GM21515 (cell line): ENCODE results near the gene GJA4.
"Not testable (repeated sequence)": the region's sequence is repeated elsewhere in the genome, so short reads cannot be mapped to it uniquely, and the experiment has no call there.

Experiments used
- ATAC-seq: cut with Tn5 transposase; IDR thresholded peaks from one replicate; pipeline ENCODE4 v1.9.1; 2021; ENCODE audit not compliant: unreplicated experiment

The GJA4 gene

DNA sequence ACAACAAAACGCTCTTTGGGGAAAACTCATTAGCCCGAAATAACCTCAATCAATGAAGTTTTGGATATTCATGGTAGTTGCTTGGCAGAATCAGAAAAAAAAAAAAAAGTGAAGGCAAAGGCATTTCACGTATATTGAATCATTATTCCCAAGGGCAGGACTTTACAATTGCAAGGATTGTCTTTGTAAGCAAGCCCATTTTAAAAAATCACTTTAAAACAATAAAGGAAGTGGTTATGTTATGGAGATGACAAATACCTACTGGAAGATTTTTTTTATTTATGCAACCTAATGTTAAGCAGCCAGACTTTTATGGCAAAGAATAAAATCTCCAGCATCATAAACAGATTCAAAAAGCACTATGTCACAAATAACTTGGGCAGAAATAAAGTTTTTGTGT, 23.9 kb upstream of the GJA4 start:
- ATAC-seq, result no peak

DNA sequence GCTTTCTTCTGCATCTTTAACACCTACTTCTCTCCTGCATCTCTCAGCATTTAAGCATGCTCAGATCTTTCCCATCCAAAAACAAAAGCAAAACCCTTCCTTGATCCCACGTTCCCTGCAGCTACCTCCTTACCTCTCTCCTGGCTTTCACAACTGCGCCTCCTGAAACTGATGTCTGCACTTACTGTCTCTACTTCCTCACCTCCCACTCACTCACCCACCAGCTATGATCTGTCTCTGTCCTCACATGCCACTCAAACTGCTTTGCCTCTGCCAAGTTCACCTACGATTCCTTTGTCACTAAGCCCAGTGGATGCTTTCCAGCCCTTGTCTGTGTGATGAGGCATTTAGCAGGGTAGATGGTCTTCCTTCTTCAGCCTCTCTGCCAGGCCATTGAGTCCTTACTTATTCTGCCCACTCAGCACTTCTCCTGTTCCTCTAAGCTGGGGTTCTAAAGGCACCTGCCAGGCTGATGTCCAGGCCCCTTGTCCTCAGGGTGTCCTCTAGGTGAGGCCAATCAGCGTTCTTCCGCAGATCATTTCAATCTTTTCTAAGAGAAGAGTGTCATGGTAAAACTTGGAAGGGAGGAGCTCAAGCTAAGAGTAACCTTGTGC, 21.8 kb upstream of the GJA4 start:
- no peak for ATAC-seq

DNA sequence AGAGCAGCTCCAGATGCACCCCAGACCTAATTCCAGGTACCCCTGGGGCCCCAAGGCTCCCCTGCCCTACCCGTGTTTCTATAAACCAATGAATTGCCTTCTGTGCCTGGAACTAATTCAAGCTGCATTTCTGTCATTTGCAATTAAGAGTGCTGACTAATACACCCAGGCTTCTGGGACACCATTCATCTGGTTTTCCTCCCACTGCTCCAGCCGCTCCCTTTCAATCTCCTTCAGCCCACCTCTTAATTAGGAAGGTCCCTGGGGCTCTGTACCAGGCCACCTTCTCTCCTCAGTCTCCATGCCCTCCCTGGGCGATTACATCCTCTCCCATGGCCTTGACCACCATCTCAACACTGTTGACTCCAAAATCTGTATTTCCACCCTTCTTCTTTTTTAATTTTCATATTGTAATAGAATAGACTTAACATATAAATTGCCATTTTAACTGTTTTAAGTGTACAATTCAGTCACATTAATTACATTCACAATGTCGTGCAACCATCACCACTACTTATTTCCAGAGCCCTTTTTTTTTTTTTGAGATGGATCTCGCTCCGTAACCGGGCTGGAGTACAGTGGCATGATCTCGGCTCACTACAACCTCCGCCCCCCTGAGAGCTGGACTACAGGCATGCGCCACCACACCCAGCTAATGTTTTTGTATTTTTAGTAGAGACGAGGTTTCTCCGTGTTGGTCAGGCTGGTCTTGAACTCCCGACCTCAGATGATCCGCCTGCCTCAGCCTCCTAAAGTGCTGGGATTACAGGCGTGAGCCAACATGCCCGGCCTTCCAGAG, 21.0 kb upstream of the GJA4 start:
- ATAC-seq, result no peak

DNA sequence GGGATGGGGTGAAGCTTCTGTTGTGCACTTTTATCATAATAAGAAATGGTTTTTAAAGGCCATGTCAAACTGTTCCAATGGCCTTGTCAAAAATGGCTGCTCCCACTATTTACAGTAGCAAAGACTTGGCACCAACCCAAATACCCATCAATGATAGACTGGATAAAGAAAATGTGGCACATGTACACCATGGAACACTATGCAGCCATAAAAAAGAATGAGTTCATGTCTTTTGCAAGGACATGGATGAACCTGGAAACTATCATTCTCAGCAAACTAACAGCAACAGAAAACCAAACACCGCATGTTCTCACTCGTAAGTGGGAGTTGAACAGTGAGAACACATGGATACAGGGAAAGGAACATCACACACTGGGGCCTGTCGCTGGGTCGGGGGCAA, 19.7 kb upstream of the GJA4 start:
- not testable (repeated sequence) for ATAC-seq

DNA sequence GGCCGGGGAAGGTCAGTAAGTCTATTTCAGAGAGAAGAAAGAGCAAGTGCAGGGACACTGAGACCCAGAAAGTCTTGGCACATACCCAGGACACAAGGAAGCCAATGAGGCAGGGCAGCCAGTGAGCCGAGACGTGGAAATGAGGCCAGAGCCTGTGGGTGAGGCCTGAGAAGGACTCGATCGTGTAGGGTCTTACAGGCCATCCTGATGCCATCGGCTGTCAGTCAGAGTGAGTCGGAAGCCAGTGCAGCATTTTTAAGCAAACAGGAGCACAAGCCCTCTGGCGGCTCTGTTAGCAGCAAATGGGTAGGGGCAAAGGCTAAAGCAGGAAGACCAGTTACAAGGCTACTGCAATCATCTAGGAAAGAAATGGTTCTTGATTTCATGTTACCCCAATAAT, 17.8 kb upstream of the GJA4 start:
- no peak for ATAC-seq

DNA sequence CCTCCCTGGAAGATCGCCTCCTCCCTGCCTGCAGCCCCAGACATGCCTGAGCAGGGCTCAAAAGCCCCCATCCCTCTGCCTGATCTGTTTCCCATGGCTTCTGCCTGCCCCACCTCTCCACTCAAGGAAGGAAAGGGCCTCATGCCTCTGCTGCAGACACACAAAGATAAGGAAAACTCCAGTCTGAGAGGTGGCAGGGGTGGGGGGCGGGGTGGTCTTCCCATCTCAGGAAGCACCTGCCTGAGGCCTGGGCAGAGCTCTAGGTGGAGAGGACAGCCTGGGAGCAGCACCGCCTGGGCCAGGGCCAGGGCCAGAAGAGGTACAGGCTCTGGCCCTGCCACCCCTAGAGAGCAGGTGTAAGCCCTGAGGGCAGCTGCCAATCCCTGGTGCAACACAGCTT, 15.9 kb upstream of the GJA4 start:
- ATAC-seq, result no peak

DNA sequence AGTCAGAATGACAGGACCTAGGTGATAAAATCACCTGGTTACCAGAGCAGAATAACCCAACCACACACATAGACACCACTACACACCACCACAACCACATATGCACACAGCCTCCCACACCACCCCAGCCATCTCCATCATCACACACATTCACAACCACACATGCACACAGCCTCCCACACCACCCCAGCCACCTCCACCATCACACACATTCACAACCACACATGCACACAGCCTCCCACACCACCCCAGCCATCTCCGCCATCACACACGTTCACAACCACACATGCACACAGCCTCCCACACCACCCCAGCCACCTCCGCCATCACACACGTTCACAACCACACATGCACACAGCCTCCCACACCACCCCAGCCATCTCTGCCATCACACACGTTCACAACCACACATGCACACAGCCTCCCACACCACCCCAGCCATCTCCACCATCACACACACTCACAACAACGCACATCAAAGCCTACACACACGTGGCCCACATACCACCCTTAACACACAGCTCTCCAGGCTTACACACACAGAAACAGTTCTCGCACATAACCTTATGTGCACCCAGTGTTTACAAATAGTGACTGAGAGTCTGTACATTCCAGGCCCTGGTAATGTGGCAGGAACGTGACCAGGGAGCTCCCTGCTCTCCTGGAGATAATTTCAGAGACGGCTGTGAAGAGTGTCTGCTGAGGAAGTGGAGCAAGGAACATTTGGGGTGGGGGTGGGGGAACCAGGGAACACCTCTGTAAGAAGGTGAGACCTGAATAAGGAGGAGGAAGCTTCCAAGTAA, 15.1 kb upstream of the GJA4 start:
- ATAC-seq, result no peak

DNA sequence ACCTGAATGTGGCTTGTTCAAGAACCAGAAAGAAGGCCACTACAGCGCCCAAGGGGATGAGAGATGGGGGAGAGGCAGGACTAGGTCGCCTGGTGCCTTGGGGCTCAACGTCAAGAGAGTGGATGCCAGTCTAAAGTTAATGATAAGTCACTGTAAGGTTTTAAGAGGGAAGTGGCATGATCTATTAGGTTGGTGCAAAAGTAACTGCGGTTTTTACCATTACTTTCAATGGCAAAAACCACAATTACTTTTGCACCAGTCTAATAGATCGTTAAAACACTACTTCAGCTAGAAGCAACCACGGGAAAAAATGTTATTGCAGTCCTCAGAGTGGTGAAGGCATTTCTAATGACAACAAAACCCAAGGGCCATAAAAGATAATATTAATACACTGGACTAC, 14.4 kb upstream of the GJA4 start:
- ATAC-seq, result no peak

DNA sequence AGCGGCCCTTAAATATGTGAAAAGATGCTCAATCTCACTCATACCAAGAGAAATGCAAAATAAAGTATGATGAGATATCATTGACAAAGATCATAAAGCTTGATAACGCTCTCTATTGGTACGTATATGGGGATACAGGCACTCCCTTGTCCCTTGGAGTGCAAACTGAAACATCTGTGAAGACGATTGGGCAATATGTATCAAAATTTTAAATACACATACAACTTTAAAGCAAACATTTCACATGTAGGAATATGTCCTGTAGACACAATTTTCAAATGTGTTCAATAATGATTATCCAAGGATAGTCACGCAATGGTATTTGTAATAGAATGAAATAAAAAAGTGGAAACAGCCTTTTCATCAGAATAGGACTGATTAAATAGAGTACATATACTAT, 13.8 kb upstream of the GJA4 start:
- no peak for ATAC-seq

DNA sequence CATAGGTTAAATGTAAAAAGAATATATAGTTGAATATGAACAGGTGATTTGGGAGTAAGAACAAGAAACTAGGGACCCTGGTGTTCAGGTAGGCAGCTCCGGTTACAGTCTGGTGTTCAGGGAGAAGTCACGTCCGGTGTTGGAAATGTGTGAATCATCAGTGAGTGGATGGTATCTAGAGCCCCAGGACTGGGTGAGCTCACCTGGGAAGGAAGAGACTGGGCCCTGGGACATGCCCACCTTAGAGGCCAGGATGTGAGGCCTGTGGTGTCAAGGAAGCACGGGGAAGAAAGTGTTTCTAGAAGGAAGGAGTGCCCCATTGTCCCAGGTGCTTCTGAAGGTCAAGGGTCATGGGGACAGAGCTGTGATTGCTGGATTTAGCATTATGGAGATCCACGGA, 13.3 kb upstream of the GJA4 start:
- no peak for ATAC-seq

DNA sequence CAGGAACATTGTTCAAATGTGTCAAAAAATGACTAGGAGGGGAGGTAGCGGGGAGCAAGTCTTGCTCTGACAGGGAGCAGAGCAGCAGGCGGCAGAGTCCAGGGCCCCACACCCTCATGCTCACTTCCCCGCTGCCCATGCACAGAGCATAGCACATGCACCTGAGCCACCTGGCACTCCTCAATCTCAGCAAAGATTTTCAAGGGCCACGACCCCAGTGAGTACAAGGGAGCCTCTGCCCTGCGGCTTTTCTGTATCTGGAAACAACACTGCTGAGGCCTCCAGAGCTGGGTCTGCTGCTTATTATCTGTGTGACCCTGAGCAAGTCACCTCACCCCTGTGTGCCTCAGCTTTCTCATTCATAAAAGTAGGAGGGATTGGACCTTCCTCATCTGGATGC, 12.8 kb upstream of the GJA4 start:
- ATAC-seq, result no peak

DNA sequence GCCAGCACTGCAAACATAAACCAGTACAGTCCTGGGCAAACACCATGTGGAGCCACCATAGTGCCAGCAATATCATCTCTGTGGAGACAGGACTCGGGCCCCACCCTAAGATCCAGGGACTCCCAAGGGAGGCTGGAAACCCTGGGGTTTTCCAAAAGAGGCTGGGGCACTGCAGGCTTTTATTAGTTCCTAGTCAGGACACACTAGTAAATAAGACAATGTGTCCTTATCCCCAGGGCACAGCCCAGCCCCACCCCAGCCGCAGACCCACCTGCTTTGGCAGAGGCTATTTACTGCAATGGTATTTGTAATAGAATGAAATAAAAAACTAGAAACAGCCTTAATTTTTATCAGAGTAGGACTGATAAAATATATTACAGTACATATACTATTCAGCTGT, 12.3 kb upstream of the GJA4 start:
- no peak for ATAC-seq

DNA sequence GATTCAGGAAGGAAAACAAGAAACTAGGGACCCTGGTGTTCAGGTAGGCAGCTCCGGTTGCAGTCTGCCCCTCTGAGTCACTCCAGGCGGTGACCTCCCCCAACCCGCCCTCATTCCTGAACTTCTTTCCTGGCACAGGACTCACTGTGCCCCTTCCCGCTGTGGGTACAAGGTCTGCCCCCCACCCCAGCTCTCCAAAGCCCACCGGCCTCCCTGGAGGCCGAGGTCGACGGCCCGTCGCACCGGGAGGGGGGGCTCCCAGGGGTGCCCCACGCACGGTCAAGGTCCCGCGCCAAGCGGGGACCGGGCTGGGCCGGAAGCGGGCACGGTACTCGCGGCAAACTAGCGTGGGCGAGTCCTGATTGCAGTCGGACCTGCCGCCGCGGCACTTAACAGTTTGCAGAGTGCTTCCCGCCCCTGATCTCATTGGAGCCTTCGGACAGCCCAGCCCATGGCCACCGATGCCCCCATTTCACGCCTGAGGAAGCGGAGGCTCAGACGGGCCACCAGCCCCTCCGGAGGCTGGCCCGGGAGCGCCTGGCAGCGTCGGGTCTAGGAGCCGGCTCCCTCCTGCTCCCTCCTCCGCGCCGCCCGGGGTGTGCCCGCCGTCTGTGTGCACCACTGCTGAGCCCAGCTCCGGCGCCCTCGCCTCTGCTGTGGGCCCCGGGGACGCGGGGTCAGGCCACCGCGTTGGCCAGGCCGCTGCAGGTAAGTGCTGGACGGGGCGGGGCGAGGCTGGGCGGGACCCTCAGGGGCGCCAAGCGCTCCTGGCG, 11.5 kb upstream of the GJA4 start, which contains the start of gene GJB3:
Gene GJB3, plus strand, starts transcription at position 144 of the 773 bp plus-strand sequence. CDS start 3,549 bp downstream, outside the sequence.
- ATAC-seq, result no peak

DNA sequence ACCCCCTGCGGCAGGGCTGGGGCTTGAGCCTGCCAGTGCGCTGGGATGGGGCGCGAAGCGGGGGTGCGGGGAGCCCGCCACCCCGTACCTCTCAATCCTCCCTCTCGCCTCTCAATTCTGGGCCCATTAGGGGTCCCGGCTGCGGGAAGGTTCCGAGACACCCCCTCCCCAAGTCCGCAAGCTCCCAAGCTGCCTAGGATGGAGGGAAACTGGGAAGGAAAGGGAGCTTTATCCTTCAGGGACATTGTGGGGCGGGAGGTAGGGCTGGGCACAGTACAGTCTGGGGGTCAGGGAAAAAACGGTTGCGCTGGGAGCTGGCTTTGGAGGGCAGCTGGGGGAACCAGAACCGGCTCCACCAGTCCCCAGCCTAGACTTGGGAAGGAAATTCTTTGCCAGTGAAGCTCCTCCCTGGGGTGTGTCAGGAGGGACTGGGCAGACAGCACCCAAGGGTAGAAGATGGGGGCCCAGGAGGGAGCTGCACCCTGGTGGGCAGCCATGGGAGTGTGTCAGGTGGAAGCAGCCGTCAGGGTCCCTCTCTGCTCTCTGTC, 10.9 kb upstream of the GJA4 start:
- no peak for ATAC-seq

DNA sequence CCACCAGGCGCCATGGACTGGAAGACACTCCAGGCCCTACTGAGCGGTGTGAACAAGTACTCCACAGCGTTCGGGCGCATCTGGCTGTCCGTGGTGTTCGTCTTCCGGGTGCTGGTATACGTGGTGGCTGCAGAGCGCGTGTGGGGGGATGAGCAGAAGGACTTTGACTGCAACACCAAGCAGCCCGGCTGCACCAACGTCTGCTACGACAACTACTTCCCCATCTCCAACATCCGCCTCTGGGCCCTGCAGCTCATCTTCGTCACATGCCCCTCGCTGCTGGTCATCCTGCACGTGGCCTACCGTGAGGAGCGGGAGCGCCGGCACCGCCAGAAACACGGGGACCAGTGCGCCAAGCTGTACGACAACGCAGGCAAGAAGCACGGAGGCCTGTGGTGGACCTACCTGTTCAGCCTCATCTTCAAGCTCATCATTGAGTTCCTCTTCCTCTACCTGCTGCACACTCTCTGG, 8.0 kb upstream of the GJA4 start:
- no peak for ATAC-seq

DNA sequence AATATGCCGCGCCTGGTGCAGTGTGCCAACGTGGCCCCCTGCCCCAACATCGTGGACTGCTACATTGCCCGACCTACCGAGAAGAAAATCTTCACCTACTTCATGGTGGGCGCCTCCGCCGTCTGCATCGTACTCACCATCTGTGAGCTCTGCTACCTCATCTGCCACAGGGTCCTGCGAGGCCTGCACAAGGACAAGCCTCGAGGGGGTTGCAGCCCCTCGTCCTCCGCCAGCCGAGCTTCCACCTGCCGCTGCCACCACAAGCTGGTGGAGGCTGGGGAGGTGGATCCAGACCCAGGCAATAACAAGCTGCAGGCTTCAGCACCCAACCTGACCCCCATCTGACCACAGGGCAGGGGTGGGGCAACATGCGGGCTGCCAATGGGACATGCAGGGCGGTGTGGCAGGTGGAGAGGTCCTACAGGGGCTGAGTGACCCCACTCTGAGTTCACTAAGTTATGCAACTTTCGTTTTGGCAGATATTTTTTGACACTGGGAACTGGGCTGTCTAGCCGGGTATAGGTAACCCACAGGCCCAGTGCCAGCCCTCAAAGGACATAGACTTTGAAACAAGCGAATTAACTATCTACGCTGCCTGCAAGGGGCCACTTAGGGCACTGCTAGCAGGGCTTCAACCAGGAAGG, 7.4 kb upstream of the GJA4 start:
- ATAC-seq, result no peak

DNA sequence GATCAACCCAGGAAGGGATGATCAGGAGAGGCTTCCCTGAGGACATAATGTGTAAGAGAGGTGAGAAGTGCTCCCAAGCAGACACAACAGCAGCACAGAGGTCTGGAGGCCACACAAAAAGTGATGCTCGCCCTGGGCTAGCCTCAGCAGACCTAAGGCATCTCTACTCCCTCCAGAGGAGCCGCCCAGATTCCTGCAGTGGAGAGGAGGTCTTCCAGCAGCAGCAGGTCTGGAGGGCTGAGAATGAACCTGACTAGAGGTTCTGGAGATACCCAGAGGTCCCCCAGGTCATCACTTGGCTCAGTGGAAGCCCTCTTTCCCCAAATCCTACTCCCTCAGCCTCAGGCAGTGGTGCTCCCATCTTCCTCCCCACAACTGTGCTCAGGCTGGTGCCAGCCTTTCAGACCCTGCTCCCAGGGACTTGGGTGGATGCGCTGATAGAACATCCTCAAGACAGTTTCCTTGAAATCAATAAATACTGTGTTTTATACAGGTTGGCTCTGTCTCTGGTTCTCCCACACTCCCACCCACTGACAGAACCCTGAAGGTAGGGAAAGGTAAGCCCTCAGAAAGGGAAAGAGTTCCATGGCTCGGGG, 6.8 kb upstream of the GJA4 start:
- no peak for ATAC-seq

DNA sequence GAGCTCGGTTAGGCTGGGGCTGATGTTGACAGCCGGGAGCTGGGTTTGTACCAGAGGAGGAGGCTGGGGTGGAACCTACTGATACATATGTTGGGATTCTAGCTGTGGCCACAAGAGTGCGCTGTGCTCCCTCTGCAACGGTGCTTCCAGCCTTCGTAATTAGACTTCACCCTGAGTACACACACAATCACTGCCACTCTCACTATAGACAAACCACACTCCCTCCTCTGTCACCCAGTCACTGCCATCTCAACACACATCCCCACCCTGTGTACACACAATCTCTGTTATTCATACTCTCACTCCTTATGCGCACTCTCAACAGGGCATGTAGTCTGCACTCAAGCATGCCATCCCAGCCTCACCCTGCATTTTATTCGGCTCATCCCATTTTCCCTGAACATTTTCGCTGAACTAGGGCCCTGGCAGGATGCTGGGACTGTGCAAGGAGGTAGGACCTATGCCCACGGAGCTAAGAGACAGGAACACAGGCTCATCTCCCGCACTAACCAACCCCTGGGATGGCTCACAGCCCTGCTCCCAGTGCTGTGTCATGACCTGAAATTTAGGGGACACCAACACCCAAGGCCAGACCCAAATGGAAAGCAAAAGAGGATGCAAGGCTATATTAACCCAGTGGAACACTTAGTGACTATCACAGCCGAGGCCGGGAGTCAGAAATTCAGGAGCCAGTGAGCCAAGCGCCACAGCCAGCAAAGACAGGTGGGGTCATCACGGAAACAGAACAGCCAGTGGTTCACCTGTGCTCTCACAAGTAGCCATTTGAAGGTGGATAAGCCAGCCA, 6.1 kb upstream of the GJA4 start:
- ATAC-seq, result no peak
